Measurements from ENCODE around the gene GYS2. TPM values are rescaled to one million over a fixed set of nuclear protein-coding genes. Genes with fewer than 3 reads are reported as not detected.

GYS2 gene
- total and polyA plus RNA-seq, 10 donors, result 0.05 TPM; not detected in 9

DNA sequence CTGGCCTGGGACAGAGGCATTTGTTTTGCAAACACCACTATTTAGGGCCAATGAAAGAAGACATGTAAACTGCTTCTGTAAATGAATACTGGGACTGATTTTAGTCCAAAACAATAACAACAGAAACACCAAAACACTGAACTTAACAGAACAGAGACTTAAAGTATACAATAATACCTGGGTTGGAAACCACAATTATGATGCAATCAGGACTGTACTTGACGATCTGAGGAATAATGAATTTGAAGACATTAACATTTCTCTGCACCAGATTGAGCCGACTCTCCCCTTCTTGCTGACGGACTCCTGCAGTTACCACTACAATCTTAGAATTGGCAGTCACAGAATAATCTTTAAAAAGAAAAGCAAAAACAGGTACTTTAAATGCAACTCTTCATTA is 39.1 kb upstream of the GYS2 start:
- no peaks in the 10 kb centered on the region for H3K27me3 ChIP-seq (replicated peaks in 1 of 7)
- peaks cover 0 to 96% (median 55%) of the 10 kb centered on the region in 6 donors for H3K36me3 ChIP-seq
- intact Hi-C loops (cut with DNase I; ENCODE audit: low total_unique reads), result loop anchor here (10.0 kb wide), 1 partner anchor 129 kb away; no protein-coding TSS in a partner anchor
- no peaks in the 10 kb centered on the region for H3K9me3 ChIP-seq
- no peak for DNase-seq
- WGBS, 5 donors, result 67 to 84% (median 77%) methylated on average over 3 of the region's 3 CpGs
- TF ChIP-seq, protein P1, sequence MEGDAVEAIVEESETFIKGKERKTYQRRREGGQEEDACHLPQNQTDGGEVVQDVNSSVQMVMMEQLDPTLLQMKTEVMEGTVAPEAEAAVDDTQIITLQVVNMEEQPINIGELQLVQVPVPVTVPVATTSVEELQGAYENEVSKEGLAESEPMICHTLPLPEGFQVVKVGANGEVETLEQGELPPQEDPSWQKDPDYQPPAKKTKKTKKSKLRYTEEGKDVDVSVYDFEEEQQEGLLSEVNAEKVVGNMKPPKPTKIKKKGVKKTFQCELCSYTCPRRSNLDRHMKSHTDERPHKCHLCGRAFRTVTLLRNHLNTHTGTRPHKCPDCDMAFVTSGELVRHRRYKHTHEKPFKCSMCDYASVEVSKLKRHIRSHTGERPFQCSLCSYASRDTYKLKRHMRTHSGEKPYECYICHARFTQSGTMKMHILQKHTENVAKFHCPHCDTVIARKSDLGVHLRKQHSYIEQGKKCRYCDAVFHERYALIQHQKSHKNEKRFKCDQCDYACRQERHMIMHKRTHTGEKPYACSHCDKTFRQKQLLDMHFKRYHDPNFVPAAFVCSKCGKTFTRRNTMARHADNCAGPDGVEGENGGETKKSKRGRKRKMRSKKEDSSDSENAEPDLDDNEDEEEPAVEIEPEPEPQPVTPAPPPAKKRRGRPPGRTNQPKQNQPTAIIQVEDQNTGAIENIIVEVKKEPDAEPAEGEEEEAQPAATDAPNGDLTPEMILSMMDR (IDR thresholded peaks at IDR 0.05 in 8 of 11, conservative IDR thresholded peaks at IDR 0.05 in 3 of 11), result no peak
- TF ChIP-seq POLR2AphosphoS5 (IDR thresholded peaks at IDR 0.05) (no peak), POLR2A (IDR thresholded peaks at IDR 0.05) (no peak)
- H3K27ac ChIP-seq, result no peak overlapping the region
- no peak overlapping the region for H3K4me3 ChIP-seq
- peaks cover 0 to 31% (median 8%) of the 10 kb centered on the region in 6 donors for H3K4me1 ChIP-seq

DNA sequence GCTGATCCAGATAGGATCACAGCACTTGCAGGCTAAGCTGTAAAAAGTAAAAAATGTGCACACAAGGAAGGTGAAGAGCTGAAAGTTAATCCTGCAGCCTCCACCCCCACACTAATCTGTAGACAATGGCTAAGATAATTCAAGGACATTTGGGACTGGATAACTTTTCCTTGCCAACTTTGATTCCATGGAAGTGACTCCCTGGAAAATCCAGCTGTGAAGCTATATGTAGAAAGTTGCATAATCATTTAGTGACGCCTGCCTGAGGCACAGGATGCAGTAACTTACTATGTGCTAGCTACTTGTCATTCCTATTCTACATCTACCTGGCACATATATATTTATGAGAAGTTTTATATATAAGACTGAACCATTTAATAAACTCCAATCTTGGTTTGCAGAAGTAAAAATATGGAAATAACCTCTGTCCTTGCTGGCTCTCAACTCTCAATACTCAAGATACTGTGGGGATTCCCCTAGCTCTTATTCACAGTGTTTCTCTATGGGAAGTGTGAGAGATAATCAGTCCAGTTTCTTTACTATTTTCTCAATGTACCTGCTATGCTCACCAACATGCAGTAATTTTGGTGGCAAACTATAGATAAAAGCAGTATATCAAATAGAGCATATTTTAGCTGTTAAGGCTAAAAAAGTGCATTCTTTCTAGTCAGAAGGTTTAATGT is 38.2 kb upstream of the GYS2 start:
- 33 to 59% (median 46%) methylated on average over 1 of the region's 1 CpG for WGBS, 5 donors
- intact Hi-C loops (cut with DNase I; ENCODE audit: low total_unique reads), result loop anchor here (10.0 kb wide), 1 partner anchor 128 kb away; no protein-coding TSS in a partner anchor
- H3K27me3 ChIP-seq (replicated peaks in 1 of 7), result no peaks in the 10 kb centered on the region
- peaks cover 0 to 26% (median 10%) of the 10 kb centered on the region in 6 donors for H3K4me1 ChIP-seq
- no peak overlapping the region for H3K27ac ChIP-seq
- H3K4me3 ChIP-seq, result no peak overlapping the region
- peaks cover 0 to 96% (median 60%) of the 10 kb centered on the region in 6 donors for H3K36me3 ChIP-seq
- DNase-seq, result no peak
- no peak for TF ChIP-seq POLR2A (IDR thresholded peaks at IDR 0.05)
- TF ChIP-seq, protein P1 (IDR thresholded peaks at IDR 0.05 in 8 of 11, conservative IDR thresholded peaks at IDR 0.05 in 3 of 11), result no peak
- no peak for TF ChIP-seq POLR2AphosphoS5 (IDR thresholded peaks at IDR 0.05)
- H3K9me3 ChIP-seq, result no peaks in the 10 kb centered on the region

DNA sequence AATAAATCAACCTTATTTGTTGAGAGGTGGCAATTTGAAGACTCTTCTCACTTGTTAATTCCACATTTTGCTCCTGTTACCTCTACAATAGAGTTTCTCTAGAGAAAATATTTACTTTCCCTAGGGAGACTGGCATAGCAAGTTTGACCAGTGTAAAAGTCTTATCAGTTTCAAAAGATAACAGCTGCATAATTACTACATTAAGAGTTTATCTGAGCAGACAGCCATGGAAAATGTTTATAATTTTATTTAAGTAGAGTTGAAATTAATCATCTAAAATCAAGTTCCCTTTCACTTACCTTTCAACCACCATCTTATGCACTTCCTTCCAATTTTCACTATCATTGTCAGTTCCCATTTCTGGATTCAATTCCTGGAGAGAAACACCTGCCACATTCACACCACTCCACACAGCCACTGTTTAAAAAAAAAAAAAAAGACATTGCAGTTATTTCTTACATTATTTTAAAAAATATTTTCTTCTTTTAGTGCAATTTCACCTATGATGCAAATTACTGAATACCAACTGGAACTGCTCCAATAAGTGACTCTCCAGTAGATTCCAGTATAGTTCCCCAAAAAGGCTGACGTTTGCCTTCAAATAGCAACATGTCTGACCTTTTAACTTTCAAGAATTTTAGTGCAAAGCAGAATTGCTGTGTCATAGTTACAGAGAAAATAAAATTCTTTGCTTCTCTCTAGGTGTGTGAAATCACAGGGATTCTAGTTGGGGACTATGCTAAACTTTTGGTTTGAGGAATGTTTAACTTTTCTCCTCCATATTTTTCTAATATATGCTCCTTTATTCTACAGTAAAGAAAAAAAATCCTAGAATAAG is 33.6 kb upstream of the GYS2 start:
- Histone ChIP-seq H3K27me3 (replicated peaks in 1 of 7) (no peaks in the 10 kb centered on the region), H3K9me3 (no peaks in the 10 kb centered on the region), H3K4me3 (no peak overlapping the region), H3K36me3 (peaks cover 5 to 97% (median 69%) of the 10 kb centered on the region in 6 donors), H3K4me1 (peaks cover 0 to 11% (median 8%) of the 10 kb centered on the region in 6 donors), H3K27ac (no peak overlapping the region)
- TF ChIP-seq POLR2A (IDR thresholded peaks at IDR 0.05) (no peak), POLR2AphosphoS5 (IDR thresholded peaks at IDR 0.05) (no peak)
- TF ChIP-seq, protein P1 (IDR thresholded peaks at IDR 0.05 in 8 of 11, conservative IDR thresholded peaks at IDR 0.05 in 3 of 11), result no peak
- WGBS, 5 donors, result 75 to 89% (median 76%) methylated on average over 1 of the region's 1 CpG
- intact Hi-C loops (cut with DNase I; ENCODE audit: low total_unique reads), result no loop called here
- DNase-seq, result no peak

DNA sequence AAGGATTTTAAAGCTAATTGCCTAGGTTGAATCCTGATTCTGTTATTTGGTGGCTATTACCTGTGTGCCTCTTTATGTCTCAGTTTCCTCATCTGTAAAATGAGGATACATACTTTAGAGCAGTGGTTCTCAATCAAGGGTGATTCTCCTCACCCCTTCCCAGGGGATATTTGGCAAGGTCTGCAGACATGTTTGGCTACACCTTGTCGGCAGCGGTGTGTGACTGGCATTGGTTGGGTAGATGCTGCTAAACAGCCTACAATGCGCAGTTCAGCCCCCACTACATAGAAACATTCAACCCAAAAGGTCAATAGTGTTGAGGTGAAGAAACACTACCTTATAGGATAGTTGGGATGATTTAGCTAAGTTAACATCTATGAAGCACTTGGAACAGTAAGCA is 29.6 kb upstream of the GYS2 start:
- Histone ChIP-seq H3K4me1 (peaks cover 0 to 3% (median 0%) of the 10 kb centered on the region in 6 donors), H3K9me3 (peaks cover 0 to 4% (median 0%) of the 10 kb centered on the region in 8 donors), H3K4me3 (no peak overlapping the region), H3K36me3 (peaks cover 5 to 64% (median 43%) of the 10 kb centered on the region in 6 donors), H3K27ac (no peak overlapping the region), H3K27me3 (replicated peaks in 1 of 7) (no peaks in the 10 kb centered on the region)
- DNase-seq, result no peak
- intact Hi-C loops (cut with DNase I; ENCODE audit: low total_unique reads), result no loop called here
- no peak for TF ChIP-seq POLR2AphosphoS5 (IDR thresholded peaks at IDR 0.05)
- WGBS, 5 donors, result 96 to 100% (median 98%) methylated on average over 3 of the region's 3 CpGs
